WTC11 (cell line): ENCODE data around the gene EYA2. TPM values are rescaled to one million over a fixed set of nuclear protein-coding genes. Genes with fewer than 3 reads are reported as not detected.

Experiments used
- ATAC-seq: fragments of 200-7000 bp; cut with Tn5 transposase; 2 replicates; pipeline ENCODE4 v1.10.0; 2021; ENCODE audit warnings: mild to moderate bottlenecking, moderate library complexity
- CTCF ChIA-PET: fragments of 300-600 bp; sonication (Branson Sonifier 250); formaldehyde crosslinking; loops from one replicate; lab custom pipeline; 2021; ENCODE audit warnings: antibody characterized with exemption; lab: Charles Lee
- POLR2A ChIA-PET: fragments of 350-600 bp; sonication (Branson Sonifier 250); formaldehyde crosslinking; loops from one replicate; lab custom pipeline; 2021; ENCODE audit warnings: antibody characterized with exemption; lab: Charles Lee
- DNase-seq: peaks from one replicate; pipeline ENCODE4 v3.0.0; 2021; ENCODE audit warnings: low spot score
- H3K27ac Mint-ChIP-seq: 2 replicates; pipeline ENCODE4 v1.8.0; 2021; ENCODE audit warnings: mixed read lengths
- H3K27me3 Mint-ChIP-seq: 2 replicates; pipeline ENCODE4 v1.8.0; 2021; ENCODE audit warnings: low read depth, mild to moderate bottlenecking, moderate library complexity, mixed read lengths
- H3K36me3 Mint-ChIP-seq: 2 replicates; pipeline ENCODE4 v1.8.0; 2021; ENCODE audit warnings: mixed read lengths
- H3K4me1 Mint-ChIP-seq: 2 replicates; pipeline ENCODE4 v1.8.0; 2022; ENCODE audit warnings: mixed read lengths
- H3K4me3 Mint-ChIP-seq: 2 replicates; pipeline ENCODE4 v1.8.0; 2021; ENCODE audit warnings: mild to moderate bottlenecking, moderate library complexity, mixed read lengths
- H3K9me3 Mint-ChIP-seq: 2 replicates; pipeline ENCODE4 v1.8.0; 2021; ENCODE audit warnings: mixed read lengths
- AFF4 ChIP-seq: sonication (generic); formaldehyde crosslinking; IDR thresholded peaks from 2 replicates; pipeline ENCODE4 v1.8.1; 2023; ENCODE audit warnings: mild to moderate bottlenecking, missing genetic modification reagents, borderline replicate concordance
- ATF2 ChIP-seq: sonication (generic); formaldehyde crosslinking; IDR thresholded peaks from 2 replicates; pipeline ENCODE4 v1.8.1; 2022; ENCODE audit warnings: low read depth, missing genetic modification reagents, borderline replicate concordance
- ATF3 ChIP-seq: sonication (generic); formaldehyde crosslinking; conservative IDR thresholded peaks from 2 replicates; pipeline ENCODE4 v1.8.1; 2022; ENCODE audit warnings: mild to moderate bottlenecking, missing genetic modification reagents
- CTCF ChIP-seq: fragments of 200-600 bp; IDR thresholded peaks from 2 replicates; pipeline ENCODE4 v1.8.0; 2022; ENCODE audit warnings: antibody characterized with exemption
- E2F1 ChIP-seq: sonication (generic); formaldehyde crosslinking; IDR thresholded peaks from 2 replicates; pipeline ENCODE4 v1.8.0; 2022; ENCODE audit warnings: mild to moderate bottlenecking, missing genetic modification reagents
- E2F5 ChIP-seq: sonication (generic); formaldehyde crosslinking; IDR thresholded peaks from 2 replicates; pipeline ENCODE4 v1.8.1; 2022; ENCODE audit warnings: mild to moderate bottlenecking, moderate library complexity, missing genetic modification reagents
- ESRRA ChIP-seq: sonication (generic); formaldehyde crosslinking; IDR thresholded peaks from 2 replicates; pipeline ENCODE4 v1.8.1; 2022; ENCODE audit warnings: mild to moderate bottlenecking, missing genetic modification reagents, borderline replicate concordance
- FOXP1 ChIP-seq: sonication (generic); formaldehyde crosslinking; IDR thresholded peaks from 2 replicates; pipeline ENCODE4 v1.8.0; 2022; ENCODE audit warnings: missing genetic modification reagents, mild to moderate bottlenecking, moderate library complexity, borderline replicate concordance
- FOXP4 ChIP-seq: sonication (generic); formaldehyde crosslinking; IDR thresholded peaks from 2 replicates; pipeline ENCODE4 v1.8.0; 2022; ENCODE audit warnings: mild to moderate bottlenecking, missing genetic modification reagents
- GTF2I ChIP-seq: fragments of 250-450 bp; sonication (Bioruptor Pico); conservative IDR thresholded peaks from 2 replicates; pipeline ENCODE4 v1.4.0; 2021; ENCODE audit warnings: mild to moderate bottlenecking
- JAZF1 ChIP-seq: fragments of 250-450 bp; sonication (Bioruptor Pico); IDR thresholded peaks from 2 replicates; pipeline ENCODE4 v1.9.0; 2021; ENCODE audit warnings: moderate library complexity, mild to moderate bottlenecking, inconsistent platforms
- JUN ChIP-seq: sonication (generic); formaldehyde crosslinking; IDR thresholded peaks from 2 replicates; pipeline ENCODE4 v1.8.0; 2023; ENCODE audit warnings: mild to moderate bottlenecking, missing genetic modification reagents
- NFYB ChIP-seq: sonication (generic); formaldehyde crosslinking; conservative IDR thresholded peaks from 2 replicates; pipeline ENCODE4 v1.8.0; 2022; ENCODE audit warnings: low read depth, missing genetic modification reagents
- PRRX2 ChIP-seq: fragments of 250-450 bp; sonication (Bioruptor Pico); IDR thresholded peaks from 2 replicates; pipeline ENCODE4 v1.8.0; 2021; ENCODE audit warnings: mild to moderate bottlenecking
- RELA ChIP-seq: sonication (generic); formaldehyde crosslinking; IDR thresholded peaks from 2 replicates; pipeline ENCODE4 v1.8.1; 2022; ENCODE audit warnings: missing genetic modification reagents, mild to moderate bottlenecking, borderline replicate concordance
- RORB ChIP-seq: fragments of 250-450 bp; sonication (Bioruptor Pico); IDR thresholded peaks from 2 replicates; pipeline ENCODE4 v1.9.0; 2021; ENCODE audit warnings: mild to moderate bottlenecking
- SOX15 ChIP-seq: fragments of 250-450 bp; sonication (Bioruptor Pico); IDR thresholded peaks from 2 replicates; pipeline ENCODE4 v1.9.0; 2021; ENCODE audit warnings: mild to moderate bottlenecking
- ZNF121 ChIP-seq: sonication (generic); formaldehyde crosslinking; IDR thresholded peaks from 2 replicates; pipeline ENCODE4 v1.8.0; 2023; ENCODE audit warnings: missing genetic modification reagents
- ZNF219 ChIP-seq: sonication (generic); formaldehyde crosslinking; IDR thresholded peaks from 2 replicates; pipeline ENCODE4 v1.8.0; 2023; ENCODE audit warnings: missing genetic modification reagents, mild to moderate bottlenecking, borderline replicate concordance
- ZNF416 ChIP-seq: fragments of 250-450 bp; sonication (Bioruptor Pico); IDR thresholded peaks from 2 replicates; pipeline ENCODE4 v1.9.0; 2021; ENCODE audit warnings: mild to moderate bottlenecking, inconsistent platforms
- total RNA-seq: library from RNA; stranded (reverse); gene quantifications from 3 replicates; pipeline ENCODE4 v1.2.3, GENCODE V29; 2021

EYA2 gene
- total RNA-seq, 1 experiment from 2014 or later, result 1.5 TPM

GRCh38 chr20:46991168-46991567 is 96.5 kb downstream of the EYA2 start:
- CTCF ChIA-PET, result no interaction called here
- POLR2A ChIA-PET, result no interaction called here
- Mint-ChIP-seq H3K4me1 (peaks cover 51% of the 10 kb centered on the region), H3K36me3 (no peaks in the 10 kb centered on the region), H3K9me3 (0 out of 2 replicates have a peak, but pooled peaks cover 3% of the 10 kb centered on the region), H3K27ac (no peak overlapping the region), H3K27me3 (no peaks in the 10 kb centered on the region), H3K4me3 (no peak overlapping the region)
- ATAC-seq (no peak), DNase-seq (no peak)
- no peak for TF ChIP-seq E2F5 (CRISPR knock-in tag)
- no peak for TF ChIP-seq SOX15 (CRISPR knock-in tag)
- no peak for TF ChIP-seq FOXP4 (CRISPR knock-in tag)
- TF ChIP-seq RORB, result no peak
- TF ChIP-seq AFF4 (CRISPR knock-in tag), result no peak
- no peak for TF ChIP-seq CTCF
- TF ChIP-seq ATF3, result no peak
- TF ChIP-seq ZNF121, result no peak
- no peak for TF ChIP-seq NFYB (CRISPR knock-in tag)
- no peak for TF ChIP-seq ZNF219 (CRISPR knock-in tag)
- TF ChIP-seq JUN (CRISPR knock-in tag), result no peak
- no peak for TF ChIP-seq ESRRA (CRISPR knock-in tag)
- no peak for TF ChIP-seq JAZF1
- no peak for TF ChIP-seq RELA (CRISPR knock-in tag)

- Mint-ChIP-seq H3K4me3 (no peak overlapping the region), H3K27me3 (no peaks in the 10 kb centered on the region), H3K9me3 (0 out of 2 replicates have a peak, but pooled peaks cover 3% of the 10 kb centered on the region), H3K27ac (peak overlapping the region; percentile 81; the same call in 1 of the 2 replicates), H3K36me3 (no peaks in the 10 kb centered on the region), H3K4me1 (peaks cover 56% of the 10 kb centered on the region)
- ChIA-PET POLR2A (interaction anchor here (0.7 kb wide), 1 partner anchor 145 kb away, joined by 3 read pairs; no protein-coding TSS in a partner anchor), CTCF (interaction anchor here (0.6 to 1.5 kb wide), 4 partner anchors 47 to 303 kb away, joined by 3 to 5 read pairs (median 4); partner anchors contain the start of gene TP53RK)
- DNase-seq, result no peak
- TF ChIP-seq GTF2I, result peak; percentile 95
- TF ChIP-seq FOXP1 (CRISPR knock-in tag), result no peak
- TF ChIP-seq E2F1 (CRISPR knock-in tag), result no peak
- TF ChIP-seq PRRX2 (CRISPR knock-in tag), result no peak
- TF ChIP-seq ATF2 (CRISPR knock-in tag), result no peak
- TF ChIP-seq ZNF416 (CRISPR knock-in tag), result no peak
- peak; percentile 47 for ATAC-seq
Measured at GRCh38 chr20:46991880-46992639, 97.4 kb downstream of the EYA2 start.
